A673 (cell line): ENCODE data around the gene PTRH1.

Source experiments
- CTCF ChIP-seq: fragments of 300-800, 200-600 bp; sonication (generic); conservative IDR thresholded peaks from 2 replicates; pipeline ENCODE4 v1.5.1; 2017; ENCODE audit warnings: low read depth, mild to moderate bottlenecking, antibody characterized with exemption, low read length, moderate library complexity, mixed read lengths
- EZH2 ChIP-seq: fragments of 200-600 bp; sonication (generic); IDR thresholded peaks from 2 replicates; pipeline ENCODE4 v1.6.1; 2017; ENCODE audit warnings: borderline replicate concordance, low read depth, mild to moderate bottlenecking, mixed read lengths, antibody characterized with exemption, low read length; ENCODE audit not compliant: poor library complexity, severe bottlenecking

GRCh38 chr9:127711831-127712274, 3.6 kb downstream of the PTRH1 start:
- TF ChIP-seq CTCF: no peak
- TF ChIP-seq EZH2: no peak
